ENCODE data around the gene CLDN20.
"Not testable (repeated sequence)": the region's sequence is repeated elsewhere in the genome, so short reads cannot be mapped to it uniquely, and the experiment has no call there.

- TF ChIP-seq CTCF (conservative IDR thresholded peaks at IDR 0.05 in 1 of 2, IDR thresholded peaks at IDR 0.05 in 1 of 2; ENCODE audit: extremely low read depth in 1 of 2, insufficient read depth in 1 of 2, low read depth in 1 of 2, low read length in 2 of 2); EZH2 (IDR thresholded peaks at IDR 0.05; ENCODE audit: borderline replicate concordance, low read length): not testable (repeated sequence)
Measured at GRCh38 chr6:155230975-155231374, 32.8 kb upstream of the CLDN20 start.

Data from mammary epithelial cell (primary cell).